Superior temporal gyrus (tissue), 1 donor: ENCODE measurements around the gene CARD14.
"Not testable (repeated sequence)": the region's sequence is repeated elsewhere in the genome, so short reads cannot be mapped to it uniquely, and the experiment has no call there.

ENCODE experiments used
- DNase-seq: peaks from one replicate; pipeline ENCODE4 v3.0.0-alpha.2; 2016; ENCODE audit errors: extremely low spot score

The CARD14 gene

GRCh38 chr17:80223838-80224497 is 54.1 kb downstream of the CARD14 start:
- DNase-seq: no peak

- DNase-seq: no peak
These were observed 54.9 kb downstream of the CARD14 start for GRCh38 chr17:80224683-80225082.

- DNase-seq: no peak
These were observed 55.4 kb downstream of the CARD14 start for GRCh38 chr17:80225230-80225629.

- DNase-seq: no peak
These were observed 57.3 kb downstream of the CARD14 start for GRCh38 chr17:80227156-80227555.

- no peak for DNase-seq
These were observed 57.8 kb downstream of the CARD14 start for GRCh38 chr17:80227666-80228065.

GRCh38 chr17:80228477-80228876 is 58.6 kb downstream of the CARD14 start:
- no peak for DNase-seq

- no peak for DNase-seq
These were observed 59.2 kb downstream of the CARD14 start for GRCh38 chr17:80229011-80229410.

GRCh38 chr17:80232438-80232837 is 62.6 kb downstream of the CARD14 start:
- DNase-seq: no peak

- DNase-seq: no peak
These were observed 63.4 kb downstream of the CARD14 start for GRCh38 chr17:80233202-80233601.

- DNase-seq: no peak
These were observed 67.1 kb downstream of the CARD14 start for GRCh38 chr17:80236911-80237310.

GRCh38 chr17:80237386-80237785 is 67.6 kb downstream of the CARD14 start:
- no peak for DNase-seq

GRCh38 chr17:80242505-80242904 is 72.7 kb downstream of the CARD14 start:
- DNase-seq: no peak

- DNase-seq: no peak
These were observed 74.0 kb downstream of the CARD14 start for GRCh38 chr17:80243526-80244433.

- not testable (repeated sequence) for DNase-seq
These were observed 74.6 kb downstream of the CARD14 start for GRCh38 chr17:80244448-80244847.

- DNase-seq: no peak
These were observed 75.2 kb downstream of the CARD14 start for GRCh38 chr17:80244871-80245509.

- DNase-seq: no peak
These were observed 75.9 kb downstream of the CARD14 start for GRCh38 chr17:80245566-80246265.

GRCh38 chr17:80246266-80246681 is 76.4 kb downstream of the CARD14 start:
- no peak for DNase-seq

- DNase-seq: no peak
These were observed 76.9 kb downstream of the CARD14 start for GRCh38 chr17:80246726-80247125.

- no peak for DNase-seq
These were observed 77.7 kb downstream of the CARD14 start for GRCh38 chr17:80247561-80247960.

GRCh38 chr17:80248001-80248893 is 78.4 kb downstream of the CARD14 start:
- DNase-seq: no peak
